ENCODE data around the gene TCL1A.

DNA sequence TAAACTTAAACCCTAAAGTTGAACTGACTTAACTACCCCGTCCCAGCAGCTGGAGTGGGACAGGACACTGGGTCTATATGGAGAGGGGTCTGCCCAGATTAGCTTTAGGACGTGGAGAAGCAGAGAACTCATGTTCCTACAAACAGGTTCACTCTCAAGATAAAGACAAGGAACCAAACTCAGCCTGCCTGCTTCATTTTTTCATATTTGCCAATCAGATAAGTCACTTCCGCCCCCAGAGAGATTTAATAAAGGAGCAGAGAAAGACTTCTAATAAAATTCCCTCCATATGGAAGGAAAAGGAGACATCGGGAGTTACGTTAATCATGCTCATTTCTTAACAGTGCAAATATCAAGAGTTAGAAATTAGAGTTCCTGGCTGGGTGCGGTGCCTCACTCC is 42.2 kb upstream of the TCL1A start:
- TF ChIP-seq POLR2A (IDR thresholded peaks at IDR 0.05) (no peak), CTCF (IDR thresholded peaks at IDR 0.05) (no peak)

Measured in adrenal gland (tissue), 5 donors.